IMR-90 (cell line): ENCODE measurements around the gene ADGRF4. TPM values are rescaled to one million over a fixed set of nuclear protein-coding genes. Genes with fewer than 3 reads are reported as not detected.

Source experiments
- ATAC-seq: fragments of 200-7000 bp; cut with Tn5 transposase; 2 replicates; pipeline ENCODE4 v1.9.1; 2020; ENCODE audit warnings: low read depth, mild to moderate bottlenecking, moderate library complexity
- BruUV-seq: library from RNA; stranded (reverse); fragments of 400-500 nt; replicated peaks from 2 replicates; lab custom pipeline; 2021; lab: Mats Ljungman, UMichigan
- CTCF ChIA-PET: fragments of 300-600 bp; formaldehyde crosslinking; extraction: SDS; loops from one replicate; lab custom pipeline; 2021; ENCODE audit warnings: antibody characterized with exemption; lab: Yijun Ruan, JAX
- POLR2A ChIA-PET: fragments of 300-600 bp; sonication (Branson Sonifier 250); formaldehyde crosslinking; loops from one replicate; lab custom pipeline; 2022; ENCODE audit warnings: antibody characterized with exemption; ENCODE audit not compliant: unreplicated experiment; lab: Charles Lee
- DNase-seq: peaks from one replicate; pipeline ENCODE4 v3.0.0; 2013
- H2AFZ ChIP-seq: replicated peaks from 2 replicates; pipeline ENCODE3; 2013; ENCODE audit warnings: low read length, mild to moderate bottlenecking; ENCODE audit not compliant: poor library complexity
- H2AK5ac ChIP-seq: 2 replicates; pipeline ENCODE4 v1.6.1; 2013; ENCODE audit warnings: low read depth, low read length, inconsistent platforms
- H2AK9ac ChIP-seq: replicated peaks from 2 replicates; pipeline ENCODE3; 2013; ENCODE audit warnings: mild to moderate bottlenecking, low read depth, low read length, moderate library complexity; ENCODE audit not compliant: poor library complexity
- H2BK120ac ChIP-seq: 2 replicates; pipeline ENCODE4 v1.6.1; 2013; ENCODE audit warnings: low read depth, low read length, inconsistent platforms
- H2BK15ac ChIP-seq: 3 replicates; pipeline ENCODE4 v1.6.1; 2013; ENCODE audit warnings: low read depth, low read length, inconsistent platforms
- H2BK20ac ChIP-seq: 2 replicates; pipeline ENCODE4 v1.6.1; 2013; ENCODE audit warnings: low read depth, mild to moderate bottlenecking, inconsistent platforms, low read length, moderate library complexity
- H2BK5ac ChIP-seq: 2 replicates; pipeline ENCODE4 v1.6.1; 2013; ENCODE audit warnings: mild to moderate bottlenecking, low read depth, low read length, inconsistent platforms; ENCODE audit not compliant: poor library complexity, severe bottlenecking
- H3K14ac ChIP-seq: replicated peaks from 2 replicates; pipeline ENCODE4 v1.6.1; 2013; ENCODE audit warnings: low read depth, low read length, inconsistent platforms
- H3K18ac ChIP-seq: 2 replicates; pipeline ENCODE4 v1.6.1; 2013; ENCODE audit warnings: low read depth, low read length, control low read depth
- H3K23ac ChIP-seq: 2 replicates; pipeline ENCODE4 v1.6.1; 2013; ENCODE audit warnings: low read depth, low read length, inconsistent platforms
- H3K27ac ChIP-seq: 2 replicates; pipeline ENCODE4 v1.5.1; 2013; ENCODE audit warnings: mild to moderate bottlenecking, control low read depth, low read length; ENCODE audit not compliant: insufficient read depth
- H3K27me3 ChIP-seq: 2 replicates; pipeline ENCODE4 v1.6.1; 2013; ENCODE audit warnings: low read length; ENCODE audit not compliant: control insufficient read depth, insufficient read depth
- H3K36me3 ChIP-seq: 2 replicates; pipeline ENCODE4 v1.6.1; 2013; ENCODE audit warnings: low read length, mixed read lengths; ENCODE audit not compliant: control insufficient read depth, insufficient read depth
- H3K4ac ChIP-seq: 2 replicates; pipeline ENCODE4 v1.6.1; 2013; ENCODE audit warnings: low read depth, low read length, inconsistent platforms
- H3K4me1 ChIP-seq: 2 replicates; pipeline ENCODE4 v1.6.1; 2013; ENCODE audit warnings: low read length, mixed read lengths; ENCODE audit not compliant: control insufficient read depth, insufficient read depth
- H3K4me2 ChIP-seq: 2 replicates; pipeline ENCODE4 v1.6.1; 2013; ENCODE audit warnings: low read depth, mild to moderate bottlenecking, control low read depth, low read length, moderate library complexity
- H3K4me3 ChIP-seq: 2 replicates; pipeline ENCODE4 v1.5.1; 2013; ENCODE audit warnings: low read depth, mild to moderate bottlenecking, control low read depth, low read length, moderate library complexity; ENCODE audit not compliant: insufficient read depth
- H3K56ac ChIP-seq: 2 replicates; pipeline ENCODE4 v1.6.1; 2013; ENCODE audit warnings: low read length, inconsistent platforms; ENCODE audit not compliant: insufficient read depth; ENCODE audit errors: extremely low read depth
- H3K79me1 ChIP-seq, 2 experiments: 2 replicates each; pipeline ENCODE4 v1.6.1; 2013; ENCODE audit warnings: low read length in 2 of 2, inconsistent platforms in 1 of 2, low read depth in 1 of 2
- H3K9ac ChIP-seq: 2 replicates; pipeline ENCODE4 v1.6.1; 2013; ENCODE audit warnings: low read depth, low read length, control low read depth
- H3K9me1 ChIP-seq: 2 replicates; pipeline ENCODE4 v1.6.1; 2013; ENCODE audit warnings: low read length, inconsistent platforms; ENCODE audit not compliant: insufficient read depth
- H3K9me3 ChIP-seq: 2 replicates; pipeline ENCODE4 v1.6.1; 2013; ENCODE audit warnings: low read length; ENCODE audit not compliant: control insufficient read depth, insufficient read depth
- H4K20me1 ChIP-seq: 2 replicates; pipeline ENCODE4 v1.6.1; 2013; ENCODE audit warnings: low read length, inconsistent platforms; ENCODE audit not compliant: insufficient read depth
- H4K5ac ChIP-seq: 2 replicates; pipeline ENCODE4 v1.6.1; 2013; ENCODE audit warnings: mild to moderate bottlenecking, low read depth, low read length, control low read depth
- H4K8ac ChIP-seq, 2 experiments: 2 replicates each; pipeline ENCODE4 v1.6.1; 2013; ENCODE audit warnings: low read depth in 2 of 2, low read length in 2 of 2, control low read depth in 1 of 2, inconsistent platforms in 1 of 2
- H4K91ac ChIP-seq: 2 replicates; pipeline ENCODE4 v1.6.1; 2013; ENCODE audit warnings: low read depth, low read length, inconsistent platforms; ENCODE audit not compliant: insufficient read depth
- MXI1 ChIP-seq: IDR thresholded peaks from 2 replicates; pipeline ENCODE4 v1.6.1; 2012; ENCODE audit warnings: low read depth, mild to moderate bottlenecking, low read length, moderate library complexity, borderline replicate concordance
- NFE2L2 ChIP-seq: fragments of 150-350 bp; IDR thresholded peaks from 2 replicates; pipeline ENCODE4 v1.6.1; 2016; ENCODE audit warnings: low read depth, mild to moderate bottlenecking, low read length
- POLR2A ChIP-seq: IDR thresholded peaks from 2 replicates; pipeline ENCODE4 v1.6.1; 2012; ENCODE audit warnings: mild to moderate bottlenecking, low read depth, low read length
- RAD21 ChIP-seq: IDR thresholded peaks from 2 replicates; pipeline ENCODE4 v1.6.1; 2012; ENCODE audit warnings: low read length, improper control_type of control experiment
- RCOR1 ChIP-seq: IDR thresholded peaks from 2 replicates; pipeline ENCODE4 v1.6.1; 2012; ENCODE audit warnings: mild to moderate bottlenecking, low read length, improper control_type of control experiment; ENCODE audit not compliant: insufficient replicate concordance
- RFX5 ChIP-seq: IDR thresholded peaks from 2 replicates; pipeline ENCODE4 v1.8.0; 2012; ENCODE audit warnings: low read depth, mild to moderate bottlenecking, low read length, moderate library complexity
- SMC3 ChIP-seq: fragments of 150-350 bp; IDR thresholded peaks from 2 replicates; pipeline ENCODE4 v1.6.1; 2016; ENCODE audit warnings: low read depth, mild to moderate bottlenecking, antibody characterized with exemption, low read length, moderate library complexity
- USF2 ChIP-seq: fragments of 150-350 bp; IDR thresholded peaks from 2 replicates; pipeline ENCODE4 v1.6.1; 2017; ENCODE audit warnings: mild to moderate bottlenecking, antibody characterized with exemption, low read length, low read depth
- WGBS, 2 experiments: methylation state at CpG; one replicate each; pipeline versions ENCODE4 v1.1.5 to v1.1.7; 2013; ENCODE audit warnings: missing lambda C conversion rate in 2 of 2; ENCODE audit not compliant: insufficient read length in 1 of 2; ENCODE audit errors: extremely low coverage in 2 of 2; 5-methylcytosine and 5-hydroxymethylcytosine counted together
- dilution Hi-C: fragments of 300-500 bp; cut with HindIII; formaldehyde crosslinking; loops from one replicate; pipeline ENCODE4 v1.14.3; 2018; ENCODE audit warnings: low sequenced_read_pairs; ENCODE audit not compliant: unreplicated experiment
- in situ Hi-C: fragments of 300-500 bp; cut with MboI; formaldehyde crosslinking; loops from 3 replicates; pipeline ENCODE4 v1.14.3; 2019; ENCODE audit warnings: low sequenced_read_pairs, inconsistent platforms, mixed read lengths
- intact Hi-C: fragments of 100-400 bp; cut with micrococcal nuclease; formaldehyde crosslinking; loops from 2 replicates; pipeline ENCODE4 v1.10.0; 2022
- polyA plus RNA-seq, 3 experiments: library from polyadenylated mRNA; depleted of rRNA; stranded (reverse); fragments of >200 nt; gene quantifications; 2 replicates each; pipeline ENCODE4 v1.2.3, GENCODE V29; 2012; ENCODE audit warnings: low replicate concordance in 1 of 3
- total RNA-seq: library from RNA; depleted of rRNA; stranded (reverse); fragments of >200 nt; gene quantifications from 2 replicates; pipeline ENCODE4 v1.2.3, GENCODE V29; 2012
- TF ChIP-seq, protein P1 (sequence below): fragments of 150-350 bp; IDR thresholded peaks from 2 replicates; pipeline ENCODE4 v1.6.1; 2016; ENCODE audit warnings: low read depth, mild to moderate bottlenecking, low read length, moderate library complexity, borderline replicate concordance
- TF ChIP-seq, protein P2 (sequence below): conservative IDR thresholded peaks from 2 replicates; pipeline ENCODE4 v1.5.1; 2012; ENCODE audit warnings: mild to moderate bottlenecking, low read depth, low read length, improper control_type of control experiment

The ADGRF4 gene
- total and polyA plus RNA-seq, 2 of the 4 experiments (the other 2 are of a cell fraction): under 0.01 to 0.02 TPM

GRCh38 chr6:47697925-47698324, 455 bp upstream of the ADGRF4 start:
- BruUV-seq: no TSS peak
- ChIA-PET POLR2A (no interaction called here), CTCF (no interaction called here)
- Histone ChIP-seq H3K23ac (no peak overlapping the region), H3K4me1 (no peaks in the 10 kb centered on the region), H3K56ac (no peak overlapping the region), H2AK5ac (no peak overlapping the region), H3K9ac (no peak overlapping the region), H2BK120ac (no peak overlapping the region), H3K14ac (no peak overlapping the region), H4K91ac (no peak overlapping the region), H4K8ac (no peak overlapping the region), H2BK20ac (no peak overlapping the region), H3K4ac (no peak overlapping the region), H3K18ac (no peak overlapping the region), H2BK5ac (no peak overlapping the region), H3K9me3 (no peaks in the 10 kb centered on the region), H3K9me1 (no peaks in the 10 kb centered on the region), H2BK15ac (no peak overlapping the region), H4K20me1 (no peaks in the 10 kb centered on the region), H2AK9ac (no peak overlapping the region), H3K27ac (no peak overlapping the region), H4K5ac (no peak overlapping the region), H2AFZ (no peak overlapping the region), H3K4me3 (no peak overlapping the region), H3K79me1 (no peaks in the 10 kb centered on the region), H3K36me3 (no peaks in the 10 kb centered on the region), H3K27me3 (no peaks in the 10 kb centered on the region), H3K4me2 (no peak overlapping the region)
- ATAC-seq (no peak), DNase-seq (no peak)
- TF ChIP-seq, protein P1, sequence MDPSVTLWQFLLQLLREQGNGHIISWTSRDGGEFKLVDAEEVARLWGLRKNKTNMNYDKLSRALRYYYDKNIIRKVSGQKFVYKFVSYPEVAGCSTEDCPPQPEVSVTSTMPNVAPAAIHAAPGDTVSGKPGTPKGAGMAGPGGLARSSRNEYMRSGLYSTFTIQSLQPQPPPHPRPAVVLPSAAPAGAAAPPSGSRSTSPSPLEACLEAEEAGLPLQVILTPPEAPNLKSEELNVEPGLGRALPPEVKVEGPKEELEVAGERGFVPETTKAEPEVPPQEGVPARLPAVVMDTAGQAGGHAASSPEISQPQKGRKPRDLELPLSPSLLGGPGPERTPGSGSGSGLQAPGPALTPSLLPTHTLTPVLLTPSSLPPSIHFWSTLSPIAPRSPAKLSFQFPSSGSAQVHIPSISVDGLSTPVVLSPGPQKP: no peak
- TF ChIP-seq SMC3 (no peak), MXI1 (no peak), POLR2A (no peak), NFE2L2 (no peak), USF2 (no peak), RFX5 (no peak), RAD21 (no peak), RCOR1 (no peak)
- TF ChIP-seq, protein P2, sequence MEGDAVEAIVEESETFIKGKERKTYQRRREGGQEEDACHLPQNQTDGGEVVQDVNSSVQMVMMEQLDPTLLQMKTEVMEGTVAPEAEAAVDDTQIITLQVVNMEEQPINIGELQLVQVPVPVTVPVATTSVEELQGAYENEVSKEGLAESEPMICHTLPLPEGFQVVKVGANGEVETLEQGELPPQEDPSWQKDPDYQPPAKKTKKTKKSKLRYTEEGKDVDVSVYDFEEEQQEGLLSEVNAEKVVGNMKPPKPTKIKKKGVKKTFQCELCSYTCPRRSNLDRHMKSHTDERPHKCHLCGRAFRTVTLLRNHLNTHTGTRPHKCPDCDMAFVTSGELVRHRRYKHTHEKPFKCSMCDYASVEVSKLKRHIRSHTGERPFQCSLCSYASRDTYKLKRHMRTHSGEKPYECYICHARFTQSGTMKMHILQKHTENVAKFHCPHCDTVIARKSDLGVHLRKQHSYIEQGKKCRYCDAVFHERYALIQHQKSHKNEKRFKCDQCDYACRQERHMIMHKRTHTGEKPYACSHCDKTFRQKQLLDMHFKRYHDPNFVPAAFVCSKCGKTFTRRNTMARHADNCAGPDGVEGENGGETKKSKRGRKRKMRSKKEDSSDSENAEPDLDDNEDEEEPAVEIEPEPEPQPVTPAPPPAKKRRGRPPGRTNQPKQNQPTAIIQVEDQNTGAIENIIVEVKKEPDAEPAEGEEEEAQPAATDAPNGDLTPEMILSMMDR: no peak
- intact Hi-C loops (no loop called here), in situ Hi-C loops (no loop called here), dilution Hi-C loops (no loop called here)
- WGBS, 2 experiments: no CpG with 5 or more reads among the region's 2 CpGs
